Bronchial epithelial cell (primary cell): ENCODE data around the gene ELOA2. TPM values are rescaled to one million over a fixed set of nuclear protein-coding genes. Genes with fewer than 3 reads are reported as not detected.
A peak's percentile ranks its signal among the peaks of the same experiment; 100 is the strongest.

Experiments used
- DNase-seq: peaks from one replicate; pipeline ENCODE4 v3.0.0-alpha.2; 2010; ENCODE audit warnings: low read depth
- FAIRE-seq: peaks from 2 replicates; lab custom pipeline; 2011; peaks lifted over from hg19 to GRCh38; lab: Jason Lieb, UNC
- H3K27me3 ChIP-seq: 2 replicates; pipeline ENCODE4 v1.5.1; 2011; ENCODE audit warnings: low read length; ENCODE audit not compliant: control insufficient read depth, insufficient read depth
- H3K36me3 ChIP-seq: 2 replicates; pipeline ENCODE4 v1.5.1; 2011; ENCODE audit warnings: low read length; ENCODE audit not compliant: control insufficient read depth, insufficient read depth
- H3K4me3 ChIP-seq: 2 replicates; pipeline ENCODE4 v1.5.1; 2011; ENCODE audit warnings: mild to moderate bottlenecking, low read depth, low read length, control low read depth
- CTCF ChIP-seq: IDR thresholded peaks from 2 replicates; pipeline ENCODE4 v1.5.1; 2011; ENCODE audit warnings: mild to moderate bottlenecking, moderate library complexity, low read length, control low read depth, inconsistent platforms; ENCODE audit not compliant: insufficient read depth, severe bottlenecking
- total RNA-seq: library from RNA; depleted of rRNA; stranded (reverse); fragments of >200 nt; gene quantifications from 2 replicates; pipeline ENCODE4 v1.2.1, GENCODE V29; 2014

ELOA2 gene
- total RNA-seq, 1 donor from 2014 or later = not detected

GRCh38 chr18:47067648-47068047, 32.2 kb upstream of the ELOA2 start:
- no peak for TF ChIP-seq CTCF
- peak; percentile 40 for FAIRE-seq
- no peak for DNase-seq
- H3K4me3 ChIP-seq = no peak overlapping the region
- no peaks in the 10 kb centered on the region for H3K36me3 ChIP-seq
- no peaks in the 10 kb centered on the region for H3K27me3 ChIP-seq

GRCh38 chr18:47063096-47063495, 27.7 kb upstream of the ELOA2 start:
- no peak for TF ChIP-seq CTCF
- Histone ChIP-seq H3K36me3 (no peaks in the 10 kb centered on the region), H3K27me3 (no peaks in the 10 kb centered on the region), H3K4me3 (no peak overlapping the region)
- no peak for FAIRE-seq
- no peak for DNase-seq

GRCh38 chr18:47062471-47062870, 27.1 kb upstream of the ELOA2 start:
- H3K27me3 ChIP-seq = no peaks in the 10 kb centered on the region
- H3K4me3 ChIP-seq = no peak overlapping the region
- H3K36me3 ChIP-seq = no peaks in the 10 kb centered on the region
- no peak for DNase-seq
- no peak for TF ChIP-seq CTCF
- FAIRE-seq = no peak

GRCh38 chr18:47054369-47054768, 18.9 kb upstream of the ELOA2 start:
- TF ChIP-seq CTCF = no peak
- no peak overlapping the region for H3K4me3 ChIP-seq
- no peaks in the 10 kb centered on the region for H3K36me3 ChIP-seq
- no peaks in the 10 kb centered on the region for H3K27me3 ChIP-seq
- DNase-seq (no peak), FAIRE-seq (no peak)

GRCh38 chr18:47050468-47050867, 15.0 kb upstream of the ELOA2 start:
- TF ChIP-seq CTCF = peak; percentile 61
- no peaks in the 10 kb centered on the region for H3K36me3 ChIP-seq
- DNase-seq = peak; percentile 50
- no peak for FAIRE-seq
- no peak overlapping the region for H3K4me3 ChIP-seq
- no peaks in the 10 kb centered on the region for H3K27me3 ChIP-seq

- no peak for FAIRE-seq
- DNase-seq = no peak
- Histone ChIP-seq H3K4me3 (no peak overlapping the region), H3K27me3 (no peaks in the 10 kb centered on the region), H3K36me3 (no peaks in the 10 kb centered on the region)
- no peak for TF ChIP-seq CTCF
Measured at GRCh38 chr18:47040982-47041381, 5.6 kb upstream of the ELOA2 start.
